K562 (cell line): Measurements from ENCODE around the gene PPP2R3C. TPM values are rescaled to one million over a fixed set of nuclear protein-coding genes. Genes with fewer than 3 reads are reported as not detected.

Source experiments
- ATAC-seq: fragments of 200-7000 bp; cut with Tn5 transposase; 3 replicates; pipeline ENCODE4 v1.9.1; 2020; ENCODE audit warnings: moderate library complexity
- BruUV-seq: library from RNA; stranded (reverse); fragments of 400-500 nt; replicated peaks from 2 replicates; lab custom pipeline; 2021; lab: Mats Ljungman, UMichigan
- CTCF ChIA-PET: fragments of 300-600 bp; formaldehyde crosslinking; extraction: SDS; loops from one replicate; lab custom pipeline; 2021; ENCODE audit warnings: low intra/inter-chr PET ratio; lab: Yijun Ruan, JAX
- POLR2A ChIA-PET: fragments of 300-600, 350-650 bp; sonication (Branson Sonifier 250); formaldehyde crosslinking; extraction: SDS; loops from one replicate; lab custom pipeline; 2021; ENCODE audit warnings: antibody characterized with exemption, inconsistent platforms; lab: Yijun Ruan, JAX
- DNase-seq, 4 experiments: peaks; one replicate each; pipeline versions ENCODE4 v3.0.0 to v3.0.0-alpha.2; 2011 to 2018; ENCODE audit warnings: low spot score in 3 of 4, mixed read lengths in 3 of 4; ENCODE audit errors: extremely low read depth in 1 of 4
- FAIRE-seq: peaks from 2 replicates; lab custom pipeline; 2011; peaks lifted over from hg19 to GRCh38; lab: Jason Lieb, UNC
- H2AFZ ChIP-seq: 2 replicates; pipeline ENCODE4 v1.6.0; 2011; ENCODE audit warnings: low read depth, low read length, control low read depth, inconsistent platforms
- H3K27ac ChIP-seq: fragments of 200-600 bp; 3 replicates; pipeline ENCODE4 v1.8.0; 2011; ENCODE audit warnings: low read depth, mild to moderate bottlenecking, control low read depth, inconsistent platforms, low read length, moderate library complexity, mixed read lengths; ENCODE audit errors: extremely low read depth
- H3K27me3 ChIP-seq, 2 experiments: fragments of 300-600 bp in 1 of 2; 2 replicates in 1 of 2; 3 replicates in 1 of 2; pipeline versions ENCODE4 v1.6.0 to v1.8.0; 2011; ENCODE audit warnings: inconsistent platforms in 2 of 2, low read length in 2 of 2, mild to moderate bottlenecking in 1 of 2, mixed read lengths in 1 of 2, moderate library complexity in 1 of 2; ENCODE audit not compliant: control insufficient read depth in 2 of 2, insufficient read depth in 2 of 2
- H3K36me3 ChIP-seq: fragments of 300-600 bp; 3 replicates; pipeline ENCODE4 v1.8.0; 2011; ENCODE audit warnings: mild to moderate bottlenecking, low read length, inconsistent platforms; ENCODE audit not compliant: control insufficient read depth, insufficient read depth
- H3K4me1 ChIP-seq, 2 experiments: fragments of 200-600 bp in 1 of 2; replicated peaks in 1 of 2; 2 replicates in 1 of 2; 3 replicates in 1 of 2; pipeline versions ENCODE4 v1.5.1 to v1.8.0; 2011; ENCODE audit warnings: inconsistent platforms in 2 of 2, low read length in 2 of 2, mild to moderate bottlenecking in 1 of 2, mixed read lengths in 1 of 2, moderate library complexity in 1 of 2; ENCODE audit not compliant: control insufficient read depth in 2 of 2, insufficient read depth in 2 of 2
- H3K4me2 ChIP-seq: 2 replicates; pipeline ENCODE4 v1.6.1; 2011; ENCODE audit warnings: low read length, control low read depth, inconsistent platforms, mixed read lengths; ENCODE audit not compliant: insufficient read depth
- H3K4me3 ChIP-seq: fragments of 200-600 bp; sonication (generic), shearing (Covaris generic); 2 replicates; pipeline ENCODE4 v1.5.1; 2016; ENCODE audit warnings: control low read depth, inconsistent platforms
- H3K79me2 ChIP-seq: fragments of 200-600 bp; 3 replicates; pipeline ENCODE4 v1.8.0; 2011; ENCODE audit warnings: low read length, inconsistent platforms; ENCODE audit not compliant: control insufficient read depth, insufficient read depth
- H3K9ac ChIP-seq, 2 experiments: 2 replicates each; pipeline versions ENCODE4 v1.6.0 to v1.6.1; 2011; ENCODE audit warnings: low read depth in 2 of 2, low read length in 2 of 2, control low read depth in 1 of 2, inconsistent platforms in 1 of 2, mild to moderate bottlenecking in 1 of 2, mixed read lengths in 1 of 2; ENCODE audit not compliant: insufficient read depth in 1 of 2
- H3K9me1 ChIP-seq: one replicate; pipeline ENCODE4 v1.6.0; 2011; ENCODE audit warnings: inconsistent platforms, mild to moderate bottlenecking, low read length, moderate library complexity; ENCODE audit not compliant: control insufficient read depth, insufficient read depth
- H3K9me3 ChIP-seq: replicated peaks from 2 replicates; pipeline ENCODE4 v1.5.1; 2011; ENCODE audit warnings: low read depth, low read length, inconsistent platforms; ENCODE audit not compliant: control insufficient read depth, insufficient read depth
- H4K20me1 ChIP-seq: replicated peaks from 2 replicates; pipeline ENCODE4 v1.6.1; 2011; ENCODE audit warnings: low read length, inconsistent platforms, mixed read lengths; ENCODE audit not compliant: control insufficient read depth, insufficient read depth
- CHD2 ChIP-seq: IDR thresholded peaks from 2 replicates; pipeline ENCODE4 v1.6.1; 2011; ENCODE audit warnings: low read depth, low read length
- COPS2 ChIP-seq: fragments of 450-650 bp; conservative IDR thresholded peaks from 2 replicates; pipeline ENCODE4 v1.6.1; 2016; ENCODE audit warnings: mild to moderate bottlenecking, moderate library complexity
- EZH2 ChIP-seq: IDR thresholded peaks from 2 replicates; pipeline ENCODE4 v1.6.1; 2012; ENCODE audit warnings: low read depth, mild to moderate bottlenecking, inconsistent platforms, low read length, borderline replicate concordance
- FOXJ2 ChIP-seq: fragments of 200-800 bp; sonication (Bioruptor generic); IDR thresholded peaks from 2 replicates; pipeline ENCODE4 v1.6.1; 2016; ENCODE audit warnings: missing genetic modification characterization, missing compliant biosample characterization
- KDM1A ChIP-seq, 2 experiments: fragments of 450-650 bp; IDR thresholded peaks; 2 replicates each; pipeline ENCODE4 v1.6.1; 2016; ENCODE audit warnings: mild to moderate bottlenecking in 2 of 2
- NCOA2 ChIP-seq, 2 experiments: fragments of 450-650 bp; IDR thresholded peaks; 2 replicates each; pipeline ENCODE4 v1.6.1; 2018; ENCODE audit warnings: mild to moderate bottlenecking in 2 of 2, moderate library complexity in 1 of 2; ENCODE audit not compliant: partially characterized antibody in 2 of 2
- RBM39 ChIP-seq: fragments of 200-400 bp; formaldehyde crosslinking; optimal IDR thresholded peaks from 2 replicates; pipeline ENCODE3; 2018; ENCODE audit warnings: low read depth, low read length
- RFX1 ChIP-seq: fragments of 450-650 bp; IDR thresholded peaks from 2 replicates; pipeline ENCODE4 v1.6.1; 2016; ENCODE audit warnings: mild to moderate bottlenecking, moderate library complexity
- SRSF7 ChIP-seq: fragments of 200-400 bp; formaldehyde crosslinking; optimal IDR thresholded peaks from 2 replicates; pipeline ENCODE3; 2017; ENCODE audit warnings: mild to moderate bottlenecking, low read depth, low read length
- TAF9B ChIP-seq: fragments of 450-650 bp; IDR thresholded peaks from 2 replicates; pipeline ENCODE4 v1.6.1; 2018; ENCODE audit warnings: mild to moderate bottlenecking; ENCODE audit not compliant: partially characterized antibody
- ZFPM2 ChIP-seq: fragments of 250-450 bp; sonication (Bioruptor Pico); IDR thresholded peaks from 2 replicates; pipeline ENCODE4 v1.5.1; 2022; ENCODE audit warnings: mild to moderate bottlenecking
- ZNF79 ChIP-seq: fragments of 250-450 bp; sonication (Bioruptor Pico); IDR thresholded peaks from 2 replicates; pipeline ENCODE4 v1.4.0; 2020; ENCODE audit warnings: low read depth, mild to moderate bottlenecking, moderate library complexity
- WGBS: fragments of 100-300 bp; shearing (Covaris generic); methylation state at CpG from one replicate; pipeline ENCODE4 v1.1.6; 2016; ENCODE audit warnings: low coverage, mixed read lengths; ENCODE audit not compliant: insufficient coverage; ENCODE audit errors: missing lambda C conversion rate; 5-methylcytosine and 5-hydroxymethylcytosine counted together
- in situ Hi-C: fragments of 300-500 bp; cut with MboI; formaldehyde crosslinking; loops from 4 replicates; pipeline ENCODE4 v1.15.0; 2018; ENCODE audit warnings: inconsistent platforms, mixed read lengths
- intact Hi-C: fragments of 100-400 bp; cut with micrococcal nuclease; formaldehyde crosslinking; loops from 2 replicates; pipeline ENCODE4 v1.14.2; 2022
- polyA plus RNA-seq, 8 experiments: library from polyadenylated mRNA; depleted of rRNA in 4 of 8; stranded (reverse) in 5 of 8; unstranded in 3 of 8; fragments of >200 nt; fragmentation: Nextera tagmentation in 2 of 8; fragmentation: Illumina TruSeq in 1 of 8; extraction: Ambion mirVana in 2 of 8; extraction: Trizol in 1 of 8; gene quantifications; 2 replicates each; pipeline versions ENCODE4 v1.2.1 to v1.2.3, GENCODE V29; 2011 to 2014; ENCODE audit warnings: inconsistent platforms in 1 of 8, missing spikeins in 1 of 8
- total RNA-seq, 7 experiments: library from RNA; depleted of rRNA in 6 of 7; stranded (reverse); fragments of >200 nt in 6 of 7; fragmentation: Illumina TruSeq in 2 of 7; extraction: Trizol in 2 of 7; gene quantifications; 2 replicates each; pipeline versions ENCODE4 v1.2.1 to v1.2.3, GENCODE V29; 2011 to 2021; ENCODE audit warnings: low replicate concordance in 1 of 7
- TF ChIP-seq, protein P1 (sequence below), 2 experiments: fragments of 450-650 bp; conservative IDR thresholded peaks; 2 replicates each; pipeline ENCODE4 v1.6.1; 2017; ENCODE audit warnings: mild to moderate bottlenecking in 2 of 2, moderate library complexity in 2 of 2
- TF ChIP-seq, protein P2 (sequence below): sonication (generic); formaldehyde crosslinking; IDR thresholded peaks from 2 replicates; pipeline ENCODE4 v1.8.0; 2023; ENCODE audit warnings: mild to moderate bottlenecking, missing genetic modification reagents
- TF ChIP-seq, protein P3 (sequence below): fragments of 450-650 bp; formaldehyde crosslinking; IDR thresholded peaks from 2 replicates; pipeline ENCODE4 v1.4.0; 2022; ENCODE audit warnings: missing genetic modification characterization
- TF ChIP-seq, protein P4 (sequence below): fragments of 250-450 bp; sonication (Bioruptor Pico); IDR thresholded peaks from 2 replicates; pipeline ENCODE4 v1.8.0; 2021; ENCODE audit warnings: moderate library complexity, mild to moderate bottlenecking, inconsistent platforms
- TF ChIP-seq, protein P5 (sequence below): fragments of 250-450 bp; sonication (Bioruptor Pico); IDR thresholded peaks from 2 replicates; pipeline ENCODE4 v1.4.0; 2020

Gene PPP2R3C
- total and polyA plus RNA-seq, 9 of the 15 experiments (the other 6 are each of a cell fraction or from before 2014, with no cell fraction given) = 14.7 to 43.3 (median 22.7) TPM

DNA sequence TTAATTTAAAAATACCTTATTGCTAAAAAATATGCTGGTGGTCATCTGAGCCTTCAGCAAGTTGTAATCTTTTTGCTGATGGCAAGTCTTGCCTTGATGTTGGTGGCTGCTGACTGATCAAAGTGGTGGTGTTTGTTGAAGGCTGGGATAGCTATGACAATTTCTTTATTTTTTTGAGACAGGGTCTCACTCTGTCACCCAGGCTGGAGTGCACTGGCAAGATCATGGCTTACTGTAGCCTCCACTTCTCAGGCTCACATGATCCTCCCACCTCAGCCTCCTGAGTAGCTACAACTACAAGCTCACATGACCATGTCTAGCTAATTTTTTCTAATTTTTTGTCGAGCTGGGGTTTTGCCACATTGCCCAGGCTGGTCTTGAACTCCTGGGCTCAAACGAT lies 25.4 kb upstream of the PPP2R3C start:
- no peak for FAIRE-seq
- ATAC-seq = no peak
- in situ Hi-C loops = loop anchor here (10.0 kb wide), 1 partner anchor 538 kb away; no protein-coding TSS in a partner anchor
- intact Hi-C loops = no loop called here
- Histone ChIP-seq H3K4me1 (no peaks in the 10 kb centered on the region), H3K36me3 (peaks cover 11% of the 10 kb centered on the region; the same call in 2 of the 3 replicates), H3K9ac (no peak overlapping the region), H3K79me2 (no peaks in the 10 kb centered on the region), H3K27me3 (no peaks in the 10 kb centered on the region), H3K4me3 (no peak overlapping the region), H2AFZ (no peak overlapping the region), H3K9me3 (no peaks in the 10 kb centered on the region), H3K4me2 (no peak overlapping the region), H4K20me1 (no peaks in the 10 kb centered on the region), H3K9me1 (no peaks in the 10 kb centered on the region), H3K27ac (no peak overlapping the region)
- WGBS = 48% methylated on average over 2 of the region's 2 CpGs
- CTCF ChIA-PET = no interaction called here
- POLR2A ChIA-PET = interaction anchor here (0.7 kb wide), 1 partner anchor 47 kb away, joined by 3 read pairs; no protein-coding TSS in a partner anchor
- no TSS peak for BruUV-seq
- DNase-seq = no peak
- TF ChIP-seq NCOA2 (IDR thresholded peaks at IDR 0.05; ENCODE audit: partially characterized antibody in 2 of 2) (no peak), FOXJ2 (tag) (no peak), KDM1A (IDR thresholded peaks at IDR 0.05) (no peak), EZH2 (no peak), ZFPM2 (CRISPR knock-in tag) (no peak), SRSF7 (no peak), CHD2 (no peak), ZNF79 (no peak), COPS2 (no peak), TAF9B (no peak), RFX1 (no peak), RBM39 (no peak)
- TF ChIP-seq, protein P1, sequence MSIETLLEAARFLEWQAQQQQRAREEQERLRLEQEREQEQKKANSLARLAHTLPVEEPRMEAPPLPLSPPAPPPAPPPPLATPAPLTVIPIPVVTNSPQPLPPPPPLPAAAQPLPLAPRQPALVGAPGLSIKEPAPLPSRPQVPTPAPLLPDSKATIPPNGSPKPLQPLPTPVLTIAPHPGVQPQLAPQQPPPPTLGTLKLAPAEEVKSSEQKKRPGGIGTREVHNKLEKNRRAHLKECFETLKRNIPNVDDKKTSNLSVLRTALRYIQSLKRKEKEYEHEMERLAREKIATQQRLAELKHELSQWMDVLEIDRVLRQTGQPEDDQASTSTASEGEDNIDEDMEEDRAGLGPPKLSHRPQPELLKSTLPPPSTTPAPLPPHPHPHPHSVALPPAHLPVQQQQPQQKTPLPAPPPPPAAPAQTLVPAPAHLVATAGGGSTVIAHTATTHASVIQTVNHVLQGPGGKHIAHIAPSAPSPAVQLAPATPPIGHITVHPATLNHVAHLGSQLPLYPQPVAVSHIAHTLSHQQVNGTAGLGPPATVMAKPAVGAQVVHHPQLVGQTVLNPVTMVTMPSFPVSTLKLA (conservative IDR thresholded peaks at IDR 0.05) = no peak
- TF ChIP-seq, protein P2, sequence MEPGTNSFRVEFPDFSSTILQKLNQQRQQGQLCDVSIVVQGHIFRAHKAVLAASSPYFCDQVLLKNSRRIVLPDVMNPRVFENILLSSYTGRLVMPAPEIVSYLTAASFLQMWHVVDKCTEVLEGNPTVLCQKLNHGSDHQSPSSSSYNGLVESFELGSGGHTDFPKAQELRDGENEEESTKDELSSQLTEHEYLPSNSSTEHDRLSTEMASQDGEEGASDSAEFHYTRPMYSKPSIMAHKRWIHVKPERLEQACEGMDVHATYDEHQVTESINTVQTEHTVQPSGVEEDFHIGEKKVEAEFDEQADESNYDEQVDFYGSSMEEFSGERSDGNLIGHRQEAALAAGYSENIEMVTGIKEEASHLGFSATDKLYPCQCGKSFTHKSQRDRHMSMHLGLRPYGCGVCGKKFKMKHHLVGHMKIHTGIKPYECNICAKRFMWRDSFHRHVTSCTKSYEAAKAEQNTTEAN (CRISPR knock-in tag) = no peak
- TF ChIP-seq, protein P3, sequence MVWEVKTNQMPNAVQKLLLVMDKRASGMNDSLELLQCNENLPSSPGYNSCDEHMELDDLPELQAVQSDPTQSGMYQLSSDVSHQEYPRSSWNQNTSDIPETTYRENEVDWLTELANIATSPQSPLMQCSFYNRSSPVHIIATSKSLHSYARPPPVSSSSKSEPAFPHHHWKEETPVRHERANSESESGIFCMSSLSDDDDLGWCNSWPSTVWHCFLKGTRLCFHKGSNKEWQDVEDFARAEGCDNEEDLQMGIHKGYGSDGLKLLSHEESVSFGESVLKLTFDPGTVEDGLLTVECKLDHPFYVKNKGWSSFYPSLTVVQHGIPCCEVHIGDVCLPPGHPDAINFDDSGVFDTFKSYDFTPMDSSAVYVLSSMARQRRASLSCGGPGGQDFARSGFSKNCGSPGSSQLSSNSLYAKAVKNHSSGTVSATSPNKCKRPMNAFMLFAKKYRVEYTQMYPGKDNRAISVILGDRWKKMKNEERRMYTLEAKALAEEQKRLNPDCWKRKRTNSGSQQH (CRISPR knock-in tag) = no peak
- TF ChIP-seq, protein P4, sequence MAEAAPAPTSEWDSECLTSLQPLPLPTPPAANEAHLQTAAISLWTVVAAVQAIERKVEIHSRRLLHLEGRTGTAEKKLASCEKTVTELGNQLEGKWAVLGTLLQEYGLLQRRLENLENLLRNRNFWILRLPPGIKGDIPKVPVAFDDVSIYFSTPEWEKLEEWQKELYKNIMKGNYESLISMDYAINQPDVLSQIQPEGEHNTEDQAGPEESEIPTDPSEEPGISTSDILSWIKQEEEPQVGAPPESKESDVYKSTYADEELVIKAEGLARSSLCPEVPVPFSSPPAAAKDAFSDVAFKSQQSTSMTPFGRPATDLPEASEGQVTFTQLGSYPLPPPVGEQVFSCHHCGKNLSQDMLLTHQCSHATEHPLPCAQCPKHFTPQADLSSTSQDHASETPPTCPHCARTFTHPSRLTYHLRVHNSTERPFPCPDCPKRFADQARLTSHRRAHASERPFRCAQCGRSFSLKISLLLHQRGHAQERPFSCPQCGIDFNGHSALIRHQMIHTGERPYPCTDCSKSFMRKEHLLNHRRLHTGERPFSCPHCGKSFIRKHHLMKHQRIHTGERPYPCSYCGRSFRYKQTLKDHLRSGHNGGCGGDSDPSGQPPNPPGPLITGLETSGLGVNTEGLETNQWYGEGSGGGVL (CRISPR knock-in tag) = no peak
- TF ChIP-seq, protein P5, sequence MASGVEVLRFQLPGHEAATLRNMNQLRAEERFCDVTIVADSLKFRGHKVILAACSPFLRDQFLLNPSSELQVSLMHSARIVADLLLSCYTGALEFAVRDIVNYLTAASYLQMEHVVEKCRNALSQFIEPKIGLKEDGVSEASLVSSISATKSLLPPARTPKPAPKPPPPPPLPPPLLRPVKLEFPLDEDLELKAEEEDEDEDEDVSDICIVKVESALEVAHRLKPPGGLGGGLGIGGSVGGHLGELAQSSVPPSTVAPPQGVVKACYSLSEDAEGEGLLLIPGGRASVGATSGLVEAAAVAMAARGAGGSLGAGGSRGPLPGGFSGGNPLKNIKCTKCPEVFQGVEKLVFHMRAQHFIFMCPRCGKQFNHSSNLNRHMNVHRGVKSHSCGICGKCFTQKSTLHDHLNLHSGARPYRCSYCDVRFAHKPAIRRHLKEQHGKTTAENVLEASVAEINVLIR = no peak
